Measurements from ENCODE around the gene CD28.

DNA sequence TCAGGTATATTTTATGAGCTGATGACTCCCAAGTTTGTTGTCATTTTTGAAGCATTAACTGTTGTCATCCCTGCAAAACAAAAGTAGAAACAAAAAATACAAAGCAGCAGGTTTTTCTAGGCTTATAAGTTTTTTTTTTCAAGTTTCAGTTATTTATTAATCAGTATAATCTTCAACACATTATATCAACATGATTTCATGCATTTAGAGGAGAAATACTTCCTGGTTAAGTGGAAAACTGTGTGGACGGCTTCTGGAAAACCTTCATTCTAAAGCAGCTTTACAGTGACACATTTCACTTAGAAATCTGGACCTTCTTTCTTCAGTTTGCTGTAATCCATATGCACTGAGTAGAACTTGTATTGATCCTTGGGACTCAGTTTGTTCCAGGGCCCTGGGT lies 34.6 kb upstream of the CD28 start:
- TF ChIP-seq, protein P1, sequence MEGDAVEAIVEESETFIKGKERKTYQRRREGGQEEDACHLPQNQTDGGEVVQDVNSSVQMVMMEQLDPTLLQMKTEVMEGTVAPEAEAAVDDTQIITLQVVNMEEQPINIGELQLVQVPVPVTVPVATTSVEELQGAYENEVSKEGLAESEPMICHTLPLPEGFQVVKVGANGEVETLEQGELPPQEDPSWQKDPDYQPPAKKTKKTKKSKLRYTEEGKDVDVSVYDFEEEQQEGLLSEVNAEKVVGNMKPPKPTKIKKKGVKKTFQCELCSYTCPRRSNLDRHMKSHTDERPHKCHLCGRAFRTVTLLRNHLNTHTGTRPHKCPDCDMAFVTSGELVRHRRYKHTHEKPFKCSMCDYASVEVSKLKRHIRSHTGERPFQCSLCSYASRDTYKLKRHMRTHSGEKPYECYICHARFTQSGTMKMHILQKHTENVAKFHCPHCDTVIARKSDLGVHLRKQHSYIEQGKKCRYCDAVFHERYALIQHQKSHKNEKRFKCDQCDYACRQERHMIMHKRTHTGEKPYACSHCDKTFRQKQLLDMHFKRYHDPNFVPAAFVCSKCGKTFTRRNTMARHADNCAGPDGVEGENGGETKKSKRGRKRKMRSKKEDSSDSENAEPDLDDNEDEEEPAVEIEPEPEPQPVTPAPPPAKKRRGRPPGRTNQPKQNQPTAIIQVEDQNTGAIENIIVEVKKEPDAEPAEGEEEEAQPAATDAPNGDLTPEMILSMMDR (IDR thresholded peaks at IDR 0.05) = no peak
- no peak for TF ChIP-seq ZFX (IDR thresholded peaks at IDR 0.05; ENCODE audit: borderline replicate concordance)

Measured in 22Rv1 (cell line).